Progenitor cell of endocrine pancreas (in vitro differentiated cells): ENCODE data around the gene DPF3. TPM values are rescaled to one million over a fixed set of nuclear protein-coding genes. Genes with fewer than 3 reads are reported as not detected.

Source experiments
- DNase-seq: peaks from one replicate; pipeline ENCODE4 v3.0.0; 2021; ENCODE audit warnings: low spot score; ENCODE audit not compliant: unreplicated experiment
- H3K27ac Mint-ChIP-seq: 2 replicates; pipeline ENCODE4 v1.8.0; 2021; ENCODE audit warnings: mild to moderate bottlenecking, moderate library complexity, mixed read lengths
- H3K27me3 Mint-ChIP-seq: 2 replicates; pipeline ENCODE4 v1.8.0; 2021; ENCODE audit warnings: mixed read lengths
- H3K36me3 Mint-ChIP-seq: 2 replicates; pipeline ENCODE4 v1.8.0; 2022; ENCODE audit warnings: mixed read lengths; ENCODE audit not compliant: insufficient read depth
- H3K4me1 Mint-ChIP-seq: 2 replicates; pipeline ENCODE4 v1.8.0; 2021; ENCODE audit warnings: low read depth, mixed read lengths
- H3K4me3 Mint-ChIP-seq: 2 replicates; pipeline ENCODE4 v1.8.0; 2021; ENCODE audit warnings: low read depth, mild to moderate bottlenecking, moderate library complexity, mixed read lengths
- H3K9me3 Mint-ChIP-seq: 2 replicates; pipeline ENCODE4 v1.8.0; 2021; ENCODE audit warnings: low read depth, mixed read lengths
- total RNA-seq: library from RNA; stranded (reverse); gene quantifications from 2 replicates; pipeline ENCODE4 v1.2.1, GENCODE V29; 2021
- TF ChIP-seq, protein P1 (sequence below): fragments of 200-600 bp; sonication (generic); IDR thresholded peaks from one replicate; pipeline ENCODE4 v1.5.0; 2021; ENCODE audit warnings: antibody characterized with exemption, mild to moderate bottlenecking; ENCODE audit not compliant: unreplicated experiment

The DPF3 gene
- total RNA-seq, 1 donor from 2014 or later, result 2.2 TPM

GRCh38 chr14:72824051-72824450 lies 69.8 kb downstream of the DPF3 start:
- Mint-ChIP-seq H3K27ac (no peak overlapping the region), H3K4me1 (peaks cover 4% of the 10 kb centered on the region), H3K9me3 (peaks cover 1% of the 10 kb centered on the region), H3K4me3 (no peak overlapping the region), H3K36me3 (no peaks in the 10 kb centered on the region), H3K27me3 (peaks cover 4% of the 10 kb centered on the region)
- no peak for DNase-seq
- TF ChIP-seq, protein P1, sequence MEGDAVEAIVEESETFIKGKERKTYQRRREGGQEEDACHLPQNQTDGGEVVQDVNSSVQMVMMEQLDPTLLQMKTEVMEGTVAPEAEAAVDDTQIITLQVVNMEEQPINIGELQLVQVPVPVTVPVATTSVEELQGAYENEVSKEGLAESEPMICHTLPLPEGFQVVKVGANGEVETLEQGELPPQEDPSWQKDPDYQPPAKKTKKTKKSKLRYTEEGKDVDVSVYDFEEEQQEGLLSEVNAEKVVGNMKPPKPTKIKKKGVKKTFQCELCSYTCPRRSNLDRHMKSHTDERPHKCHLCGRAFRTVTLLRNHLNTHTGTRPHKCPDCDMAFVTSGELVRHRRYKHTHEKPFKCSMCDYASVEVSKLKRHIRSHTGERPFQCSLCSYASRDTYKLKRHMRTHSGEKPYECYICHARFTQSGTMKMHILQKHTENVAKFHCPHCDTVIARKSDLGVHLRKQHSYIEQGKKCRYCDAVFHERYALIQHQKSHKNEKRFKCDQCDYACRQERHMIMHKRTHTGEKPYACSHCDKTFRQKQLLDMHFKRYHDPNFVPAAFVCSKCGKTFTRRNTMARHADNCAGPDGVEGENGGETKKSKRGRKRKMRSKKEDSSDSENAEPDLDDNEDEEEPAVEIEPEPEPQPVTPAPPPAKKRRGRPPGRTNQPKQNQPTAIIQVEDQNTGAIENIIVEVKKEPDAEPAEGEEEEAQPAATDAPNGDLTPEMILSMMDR, result no peak

GRCh38 chr14:72822946-72823611 lies 70.8 kb downstream of the DPF3 start:
- H3K4me1 Mint-ChIP-seq, result peaks cover 4% of the 10 kb centered on the region
- DNase-seq, result no peak
- TF ChIP-seq, protein P1, result no peak
- H3K4me3 Mint-ChIP-seq, result no peak overlapping the region
- H3K36me3 Mint-ChIP-seq, result no peaks in the 10 kb centered on the region
- peaks cover 4% of the 10 kb centered on the region for H3K27me3 Mint-ChIP-seq
- no peak overlapping the region for H3K27ac Mint-ChIP-seq
- H3K9me3 Mint-ChIP-seq, result peaks cover 5% of the 10 kb centered on the region

GRCh38 chr14:72818998-72819397 lies 74.9 kb downstream of the DPF3 start:
- TF ChIP-seq, protein P1, result no peak
- Mint-ChIP-seq H3K4me1 (no peaks in the 10 kb centered on the region), H3K36me3 (no peaks in the 10 kb centered on the region), H3K4me3 (no peak overlapping the region), H3K27ac (no peak overlapping the region), H3K9me3 (peaks cover 5% of the 10 kb centered on the region), H3K27me3 (peaks cover 4% of the 10 kb centered on the region)
- no peak for DNase-seq

GRCh38 chr14:72816287-72816686 lies 77.6 kb downstream of the DPF3 start:
- Mint-ChIP-seq H3K9me3 (peaks cover 5% of the 10 kb centered on the region), H3K4me3 (no peak overlapping the region), H3K36me3 (no peaks in the 10 kb centered on the region), H3K27ac (no peak overlapping the region), H3K4me1 (no peaks in the 10 kb centered on the region), H3K27me3 (no peaks in the 10 kb centered on the region)
- TF ChIP-seq, protein P1, result no peak
- no peak for DNase-seq

DNA sequence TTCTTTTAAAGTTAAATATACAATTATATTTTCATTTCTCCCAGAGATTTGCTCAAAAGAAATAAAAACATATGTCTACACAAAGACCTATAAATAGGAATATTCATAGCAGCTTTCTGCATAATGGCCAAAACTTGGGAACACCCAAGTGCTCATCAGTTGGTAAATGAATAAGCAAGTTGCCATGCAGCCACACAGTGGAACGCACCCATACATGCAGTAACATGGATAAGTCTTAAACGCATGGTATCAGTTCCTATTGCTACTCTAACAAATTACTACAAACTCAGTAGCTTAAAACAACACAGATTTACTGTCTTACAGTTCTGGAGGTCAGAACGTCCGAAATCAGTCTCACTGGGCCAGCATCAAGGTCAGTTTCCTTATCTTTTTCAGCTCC lies 78.5 kb downstream of the DPF3 start:
- Mint-ChIP-seq H3K4me3 (no peak overlapping the region), H3K36me3 (no peaks in the 10 kb centered on the region), H3K27me3 (peaks cover 5% of the 10 kb centered on the region), H3K27ac (no peak overlapping the region), H3K9me3 (peaks cover 5% of the 10 kb centered on the region), H3K4me1 (no peaks in the 10 kb centered on the region)
- no peak for DNase-seq
- TF ChIP-seq, protein P1, result no peak
